LNCAP (cell line): ENCODE data around the gene GFOD1.

Experiments used
- CTCF ChIP-seq: fragments of 450-650 bp; IDR thresholded peaks from 2 replicates; pipeline ENCODE4 v1.5.1; 2017; ENCODE audit warnings: mild to moderate bottlenecking

GFOD1 gene

GRCh38 chr6:13507306-13507860 lies 20.0 kb upstream of the GFOD1 start:
- no peak for TF ChIP-seq CTCF

GRCh38 chr6:13505345-13505734 lies 17.9 kb upstream of the GFOD1 start:
- no peak for TF ChIP-seq CTCF

- no peak for TF ChIP-seq CTCF
Observed at GRCh38 chr6:13504611-13505344, 17.4 kb upstream of the GFOD1 start.

- TF ChIP-seq CTCF, result no peak
Observed at GRCh38 chr6:13500915-13501314, 13.5 kb upstream of the GFOD1 start.

- no peak for TF ChIP-seq CTCF
Observed at GRCh38 chr6:13500264-13500663, 12.9 kb upstream of the GFOD1 start.

GRCh38 chr6:13496513-13497190 lies 9.3 kb upstream of the GFOD1 start:
- TF ChIP-seq CTCF, result no peak

- no peak for TF ChIP-seq CTCF
Observed at GRCh38 chr6:13495818-13496217, 8.4 kb upstream of the GFOD1 start.
